Body of pancreas (tissue), 4 donors: ENCODE measurements around the gene GSG1L.

ENCODE experiments used
- POLR2A ChIP-seq, 3 donors: fragments of 450-650 bp; IDR thresholded peaks; one replicate each; pipeline ENCODE4 v1.6.1; 2016; ENCODE audit warnings: antibody characterized with exemption in 3 of 3, mild to moderate bottlenecking in 2 of 3
- TF ChIP-seq, protein P1 (sequence below), 7 experiments: fragments of 450-650 bp in 4 of 7; fragments of 200-600 bp in 3 of 7; sonication (generic) in 3 of 7; IDR thresholded peaks; one replicate each; pipeline ENCODE4 v1.5.1; 2016 to 2019; ENCODE audit warnings: antibody characterized with exemption in 7 of 7

DNA sequence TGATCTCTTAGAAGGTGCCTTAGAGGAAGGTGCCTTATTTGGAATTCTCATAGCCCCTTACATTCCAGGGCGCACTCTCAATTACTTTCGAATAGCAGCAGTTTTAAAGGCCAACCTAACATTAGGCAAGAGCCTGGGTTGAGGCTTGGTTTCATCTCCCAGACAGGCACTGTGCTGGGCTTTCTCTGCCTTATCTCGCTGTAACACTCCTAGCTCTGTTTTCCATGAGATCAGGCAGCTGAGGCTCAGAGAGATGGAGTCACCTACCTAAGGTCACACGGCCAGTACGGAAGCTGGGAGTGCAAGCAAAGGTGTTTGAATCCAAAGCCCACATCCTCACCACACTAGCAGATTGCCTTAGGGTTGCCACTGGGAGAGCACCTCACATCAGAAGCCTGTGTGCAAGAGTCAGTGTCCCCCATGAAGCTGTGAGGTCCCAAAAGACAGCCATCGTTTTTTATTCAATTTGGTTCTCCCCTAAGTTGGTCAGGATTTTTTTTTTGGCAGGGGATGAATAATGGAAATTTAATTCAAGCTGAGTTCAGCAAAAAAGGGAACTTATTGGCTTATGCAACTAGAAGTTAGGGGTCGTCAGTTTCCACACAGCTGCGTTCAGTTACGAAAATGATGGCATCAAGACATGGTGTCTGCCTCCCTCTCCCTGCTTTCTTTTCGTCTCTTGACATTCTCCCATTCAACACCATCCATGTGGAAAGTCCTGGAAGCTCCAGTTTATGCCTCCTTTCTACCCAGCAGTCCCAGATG, 307.1 kb downstream of the GSG1L start:
- TF ChIP-seq, protein P1, sequence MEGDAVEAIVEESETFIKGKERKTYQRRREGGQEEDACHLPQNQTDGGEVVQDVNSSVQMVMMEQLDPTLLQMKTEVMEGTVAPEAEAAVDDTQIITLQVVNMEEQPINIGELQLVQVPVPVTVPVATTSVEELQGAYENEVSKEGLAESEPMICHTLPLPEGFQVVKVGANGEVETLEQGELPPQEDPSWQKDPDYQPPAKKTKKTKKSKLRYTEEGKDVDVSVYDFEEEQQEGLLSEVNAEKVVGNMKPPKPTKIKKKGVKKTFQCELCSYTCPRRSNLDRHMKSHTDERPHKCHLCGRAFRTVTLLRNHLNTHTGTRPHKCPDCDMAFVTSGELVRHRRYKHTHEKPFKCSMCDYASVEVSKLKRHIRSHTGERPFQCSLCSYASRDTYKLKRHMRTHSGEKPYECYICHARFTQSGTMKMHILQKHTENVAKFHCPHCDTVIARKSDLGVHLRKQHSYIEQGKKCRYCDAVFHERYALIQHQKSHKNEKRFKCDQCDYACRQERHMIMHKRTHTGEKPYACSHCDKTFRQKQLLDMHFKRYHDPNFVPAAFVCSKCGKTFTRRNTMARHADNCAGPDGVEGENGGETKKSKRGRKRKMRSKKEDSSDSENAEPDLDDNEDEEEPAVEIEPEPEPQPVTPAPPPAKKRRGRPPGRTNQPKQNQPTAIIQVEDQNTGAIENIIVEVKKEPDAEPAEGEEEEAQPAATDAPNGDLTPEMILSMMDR (IDR thresholded peaks at IDR 0.05), result no peak
- no peak for TF ChIP-seq POLR2A (IDR thresholded peaks at IDR 0.05)
